Left ventricle myocardium inferior (tissue), 1 donor: Measurements from ENCODE around the gene GRB7. TPM values are rescaled to one million over a fixed set of nuclear protein-coding genes. Genes with fewer than 3 reads are reported as not detected.
"Not testable (repeated sequence)": the region's sequence is repeated elsewhere in the genome, so short reads cannot be mapped to it uniquely, and the experiment has no call there.

Experiments used
- DNase-seq: peaks from one replicate; pipeline ENCODE4 v3.0.0-alpha.2; 2020
- H3K27ac ChIP-seq: fragments of 200-600 bp; replicated peaks from 2 replicates; pipeline ENCODE4 v1.8.0; 2021
- H3K27me3 ChIP-seq: fragments of 200-600 bp; 2 replicates; pipeline ENCODE4 v1.8.0; 2021; ENCODE audit warnings: low read depth
- H3K36me3 ChIP-seq: fragments of 200-600 bp; 2 replicates; pipeline ENCODE4 v1.8.0; 2021
- H3K4me1 ChIP-seq: fragments of 200-600 bp; 2 replicates; pipeline ENCODE4 v1.8.0; 2021
- H3K4me3 ChIP-seq: fragments of 200-600 bp; 2 replicates; pipeline ENCODE4 v1.8.0; 2021; ENCODE audit warnings: mild to moderate bottlenecking, moderate library complexity
- H3K9me3 ChIP-seq: fragments of 200-600 bp; replicated peaks from 2 replicates; pipeline ENCODE4 v1.8.0; 2021
- intact Hi-C: fragments of 100-400 bp; cut with micrococcal nuclease; formaldehyde crosslinking; loops from one replicate; pipeline ENCODE4 v1.11.0; 2022
- total RNA-seq: library from RNA; stranded (reverse); fragmentation: NEBNext Ultra II Directional; extraction: Animal tissue kit (Norgen Biotek cat#: 25700); gene quantifications from one replicate; pipeline ENCODE4 v1.2.1, GENCODE V29; 2021
- TF ChIP-seq, protein P1 (sequence below): fragments of 200-600 bp; IDR thresholded peaks from 2 replicates; pipeline ENCODE4 v1.8.0; 2021; ENCODE audit warnings: antibody characterized with exemption, mild to moderate bottlenecking, borderline replicate concordance
- donor health status: DM: no; HTN: yes; CAD: no; lungs with severe emphysema.

Gene GRB7
- total RNA-seq, 1 donor from 2014 or later, result 1.1 TPM

DNA sequence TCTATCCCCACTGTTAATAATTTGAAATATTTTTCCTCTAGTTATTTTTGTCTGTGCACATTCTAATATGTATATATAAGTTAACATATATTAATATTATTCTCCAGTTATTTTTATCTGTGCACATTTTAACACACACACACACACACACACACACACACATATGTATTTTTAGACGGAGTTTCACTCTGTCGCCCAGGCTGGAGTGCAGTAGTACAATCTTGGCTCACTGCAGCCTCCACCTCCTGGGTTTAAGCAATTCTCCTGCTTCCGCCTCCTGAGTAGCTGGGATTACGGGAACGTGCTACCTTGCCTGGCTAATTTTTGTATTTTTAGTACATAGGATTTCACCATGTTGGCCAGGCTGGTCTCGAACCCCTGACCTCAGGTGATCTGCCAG, 20.1 kb upstream of the GRB7 start:
- no peaks in the 10 kb centered on the region for H3K27me3 ChIP-seq
- TF ChIP-seq, protein P1, sequence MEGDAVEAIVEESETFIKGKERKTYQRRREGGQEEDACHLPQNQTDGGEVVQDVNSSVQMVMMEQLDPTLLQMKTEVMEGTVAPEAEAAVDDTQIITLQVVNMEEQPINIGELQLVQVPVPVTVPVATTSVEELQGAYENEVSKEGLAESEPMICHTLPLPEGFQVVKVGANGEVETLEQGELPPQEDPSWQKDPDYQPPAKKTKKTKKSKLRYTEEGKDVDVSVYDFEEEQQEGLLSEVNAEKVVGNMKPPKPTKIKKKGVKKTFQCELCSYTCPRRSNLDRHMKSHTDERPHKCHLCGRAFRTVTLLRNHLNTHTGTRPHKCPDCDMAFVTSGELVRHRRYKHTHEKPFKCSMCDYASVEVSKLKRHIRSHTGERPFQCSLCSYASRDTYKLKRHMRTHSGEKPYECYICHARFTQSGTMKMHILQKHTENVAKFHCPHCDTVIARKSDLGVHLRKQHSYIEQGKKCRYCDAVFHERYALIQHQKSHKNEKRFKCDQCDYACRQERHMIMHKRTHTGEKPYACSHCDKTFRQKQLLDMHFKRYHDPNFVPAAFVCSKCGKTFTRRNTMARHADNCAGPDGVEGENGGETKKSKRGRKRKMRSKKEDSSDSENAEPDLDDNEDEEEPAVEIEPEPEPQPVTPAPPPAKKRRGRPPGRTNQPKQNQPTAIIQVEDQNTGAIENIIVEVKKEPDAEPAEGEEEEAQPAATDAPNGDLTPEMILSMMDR, result no peak
- intact Hi-C loops, result no loop called here
- DNase-seq, result no peak
- peaks cover 65% of the 10 kb centered on the region for H3K36me3 ChIP-seq
- H3K4me3 ChIP-seq, result no peak overlapping the region
- peaks cover 21% of the 10 kb centered on the region for H3K4me1 ChIP-seq
- H3K27ac ChIP-seq, result peak overlapping the region; percentile 72
- H3K9me3 ChIP-seq, result no peaks in the 10 kb centered on the region

- Histone ChIP-seq H3K36me3 (peaks cover 62% of the 10 kb centered on the region), H3K27ac (no peak overlapping the region), H3K9me3 (no peaks in the 10 kb centered on the region), H3K4me3 (no peak overlapping the region), H3K4me1 (peaks cover 21% of the 10 kb centered on the region), H3K27me3 (no peaks in the 10 kb centered on the region)
- intact Hi-C loops, result no loop called here
- no peak for DNase-seq
- TF ChIP-seq, protein P1, result no peak
Observed at GRCh38 chr17:39719563-39720355, 18.0 kb upstream of the GRB7 start.

DNA sequence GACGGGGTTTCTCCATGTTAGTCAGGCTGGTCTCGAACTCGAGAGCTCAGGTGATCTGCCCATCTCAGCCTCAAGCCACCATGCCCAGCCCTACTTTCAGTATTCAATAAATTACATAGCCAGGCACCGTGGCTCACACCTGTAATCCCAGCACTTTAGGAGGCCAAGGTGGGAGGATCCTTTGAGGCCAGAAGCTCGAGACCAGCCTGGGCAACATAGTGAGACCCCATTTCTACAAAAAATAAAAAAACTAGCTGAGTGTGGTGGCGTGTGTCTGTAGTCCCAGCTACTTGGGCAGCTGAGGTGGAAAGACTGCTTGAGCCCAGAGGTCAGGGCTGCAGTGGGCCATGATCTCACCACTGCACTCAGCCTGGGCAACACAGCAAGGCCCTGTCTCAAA, 15.6 kb upstream of the GRB7 start:
- TF ChIP-seq, protein P1, result no peak
- DNase-seq, result no peak
- H3K4me3 ChIP-seq, result no peak overlapping the region
- H3K27me3 ChIP-seq, result no peaks in the 10 kb centered on the region
- H3K9me3 ChIP-seq, result no peaks in the 10 kb centered on the region
- peaks cover 65% of the 10 kb centered on the region for H3K36me3 ChIP-seq
- H3K27ac ChIP-seq, result no peak overlapping the region
- H3K4me1 ChIP-seq, result peaks cover 3% of the 10 kb centered on the region
- intact Hi-C loops, result no loop called here

DNA sequence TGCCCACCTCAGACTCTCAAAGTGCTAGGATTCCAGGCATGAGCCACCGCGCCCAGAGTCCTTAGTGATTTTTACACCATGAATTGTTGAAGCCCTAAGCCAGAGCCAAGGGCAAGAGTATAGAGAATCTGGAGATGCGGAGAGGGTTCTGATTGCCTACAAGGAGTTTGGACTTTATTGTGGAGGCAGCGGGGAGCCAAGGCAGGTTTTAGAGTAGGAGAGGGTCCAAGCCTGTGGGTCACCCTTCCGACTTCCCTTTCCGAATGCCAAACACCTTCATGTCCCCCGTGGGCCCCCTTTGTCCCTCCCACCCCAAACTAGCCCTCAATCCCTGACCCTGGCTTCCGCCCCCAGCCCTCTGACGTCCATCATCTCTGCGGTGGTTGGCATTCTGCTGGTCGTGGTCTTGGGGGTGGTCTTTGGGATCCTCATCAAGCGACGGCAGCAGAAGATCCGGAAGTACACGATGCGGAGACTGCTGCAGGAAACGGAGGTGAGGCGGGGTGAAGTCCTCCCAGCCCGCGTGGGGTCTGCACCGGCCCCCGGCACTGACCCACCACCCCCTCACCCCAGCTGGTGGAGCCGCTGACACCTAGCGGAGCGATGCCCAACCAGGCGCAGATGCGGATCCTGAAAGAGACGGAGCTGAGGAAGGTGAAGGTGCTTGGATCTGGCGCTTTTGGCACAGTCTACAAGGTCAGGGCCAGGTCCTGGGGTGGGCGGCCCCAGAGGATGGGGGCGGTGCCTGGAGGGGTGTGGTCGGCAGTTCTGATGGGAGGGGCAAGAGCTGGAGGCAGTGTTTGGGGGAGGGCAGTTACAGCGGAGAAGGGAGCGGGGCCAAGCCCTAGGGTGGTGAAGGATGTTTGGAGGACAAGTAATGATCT, 14.5 kb upstream of the GRB7 start:
- Histone ChIP-seq H3K27ac (no peak overlapping the region), H3K4me3 (no peak overlapping the region), H3K36me3 (peaks cover 72% of the 10 kb centered on the region), H3K9me3 (no peaks in the 10 kb centered on the region), H3K4me1 (no peaks in the 10 kb centered on the region), H3K27me3 (no peaks in the 10 kb centered on the region)
- TF ChIP-seq, protein P1, result no peak
- intact Hi-C loops, result no loop called here
- no peak for DNase-seq

- Histone ChIP-seq H3K9me3 (no peaks in the 10 kb centered on the region), H3K36me3 (peaks cover 70% of the 10 kb centered on the region), H3K4me3 (no peak overlapping the region), H3K27ac (no peak overlapping the region), H3K4me1 (peaks cover 8% of the 10 kb centered on the region), H3K27me3 (no peaks in the 10 kb centered on the region)
- no peak for DNase-seq
- intact Hi-C loops, result no loop called here
- TF ChIP-seq, protein P1, result no peak
Observed at GRCh38 chr17:39724731-39725130, 13.0 kb upstream of the GRB7 start.

GRCh38 chr17:39725923-39726322, 11.8 kb upstream of the GRB7 start:
- DNase-seq, H3K27me3 ChIP-seq, H3K27ac ChIP-seq, intact Hi-C loops, H3K4me3 ChIP-seq, H3K9me3 ChIP-seq: not testable (repeated sequence)
- peaks cover 19% of the 10 kb centered on the region for H3K4me1 ChIP-seq
- H3K36me3 ChIP-seq, result peaks cover 61% of the 10 kb centered on the region
